ENCODE data around the gene GDPGP1.

Gene GDPGP1

DNA sequence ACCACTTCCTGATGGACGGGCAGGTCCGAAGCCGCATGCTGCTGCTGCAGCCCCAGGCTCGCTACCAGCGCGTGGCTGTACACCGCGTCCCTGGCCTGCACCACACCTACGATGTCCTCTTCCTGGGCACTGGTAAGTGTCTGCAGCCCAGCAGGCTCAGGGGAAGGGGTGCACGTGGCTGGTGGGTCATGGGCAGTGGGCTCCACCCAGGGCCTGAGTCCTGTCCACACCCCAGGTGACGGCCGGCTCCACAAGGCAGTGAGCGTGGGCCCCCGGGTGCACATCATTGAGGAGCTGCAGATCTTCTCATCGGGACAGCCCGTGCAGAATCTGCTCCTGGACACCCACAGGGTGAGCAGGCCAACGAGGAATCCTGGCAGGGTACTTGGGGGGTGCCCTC lies 9.0 kb upstream of the GDPGP1 start:
- TF ChIP-seq CEBPB (IDR thresholded peaks at IDR 0.05) (no peak), TCF12 (IDR thresholded peaks at IDR 0.05; ENCODE audit: low read depth) (no peak)

DNA sequence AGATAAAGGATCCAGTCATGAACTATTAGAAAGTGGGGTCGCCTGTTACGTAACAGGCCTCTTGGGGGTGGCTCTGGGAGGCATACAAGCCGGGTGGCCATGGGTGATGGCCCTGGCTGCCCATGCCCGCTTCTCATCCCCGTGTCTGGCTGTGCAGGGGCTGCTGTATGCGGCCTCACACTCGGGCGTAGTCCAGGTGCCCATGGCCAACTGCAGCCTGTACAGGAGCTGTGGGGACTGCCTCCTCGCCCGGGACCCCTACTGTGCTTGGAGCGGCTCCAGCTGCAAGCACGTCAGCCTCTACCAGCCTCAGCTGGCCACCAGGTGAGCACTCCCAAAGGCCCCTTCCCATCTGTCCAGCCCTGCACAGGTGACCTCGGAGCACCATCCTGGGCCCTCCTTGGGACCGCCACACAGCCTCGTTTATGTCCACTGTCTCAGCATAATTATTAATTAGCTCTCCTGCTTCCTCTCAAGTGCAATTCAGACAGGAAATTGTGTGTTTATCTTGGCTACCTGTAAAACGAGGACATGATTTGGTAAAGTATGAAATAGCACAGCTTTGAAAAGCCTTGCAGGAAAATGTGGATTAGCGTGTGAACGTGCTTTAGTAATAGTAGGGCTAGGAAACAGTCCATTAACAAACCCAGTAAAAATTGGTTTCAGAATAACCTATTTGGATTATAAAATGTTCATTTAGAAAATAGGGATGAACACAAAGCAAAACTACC lies 8.3 kb upstream of the GDPGP1 start:
- TF ChIP-seq, protein P1, sequence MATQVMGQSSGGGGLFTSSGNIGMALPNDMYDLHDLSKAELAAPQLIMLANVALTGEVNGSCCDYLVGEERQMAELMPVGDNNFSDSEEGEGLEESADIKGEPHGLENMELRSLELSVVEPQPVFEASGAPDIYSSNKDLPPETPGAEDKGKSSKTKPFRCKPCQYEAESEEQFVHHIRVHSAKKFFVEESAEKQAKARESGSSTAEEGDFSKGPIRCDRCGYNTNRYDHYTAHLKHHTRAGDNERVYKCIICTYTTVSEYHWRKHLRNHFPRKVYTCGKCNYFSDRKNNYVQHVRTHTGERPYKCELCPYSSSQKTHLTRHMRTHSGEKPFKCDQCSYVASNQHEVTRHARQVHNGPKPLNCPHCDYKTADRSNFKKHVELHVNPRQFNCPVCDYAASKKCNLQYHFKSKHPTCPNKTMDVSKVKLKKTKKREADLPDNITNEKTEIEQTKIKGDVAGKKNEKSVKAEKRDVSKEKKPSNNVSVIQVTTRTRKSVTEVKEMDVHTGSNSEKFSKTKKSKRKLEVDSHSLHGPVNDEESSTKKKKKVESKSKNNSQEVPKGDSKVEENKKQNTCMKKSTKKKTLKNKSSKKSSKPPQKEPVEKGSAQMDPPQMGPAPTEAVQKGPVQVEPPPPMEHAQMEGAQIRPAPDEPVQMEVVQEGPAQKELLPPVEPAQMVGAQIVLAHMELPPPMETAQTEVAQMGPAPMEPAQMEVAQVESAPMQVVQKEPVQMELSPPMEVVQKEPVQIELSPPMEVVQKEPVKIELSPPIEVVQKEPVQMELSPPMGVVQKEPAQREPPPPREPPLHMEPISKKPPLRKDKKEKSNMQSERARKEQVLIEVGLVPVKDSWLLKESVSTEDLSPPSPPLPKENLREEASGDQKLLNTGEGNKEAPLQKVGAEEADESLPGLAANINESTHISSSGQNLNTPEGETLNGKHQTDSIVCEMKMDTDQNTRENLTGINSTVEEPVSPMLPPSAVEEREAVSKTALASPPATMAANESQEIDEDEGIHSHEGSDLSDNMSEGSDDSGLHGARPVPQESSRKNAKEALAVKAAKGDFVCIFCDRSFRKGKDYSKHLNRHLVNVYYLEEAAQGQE (IDR thresholded peaks at IDR 0.05; ENCODE audit: low read depth), result no peak
- TF ChIP-seq CEBPB (IDR thresholded peaks at IDR 0.05) (no peak), TCF12 (IDR thresholded peaks at IDR 0.05; ENCODE audit: low read depth) (no peak)

DNA sequence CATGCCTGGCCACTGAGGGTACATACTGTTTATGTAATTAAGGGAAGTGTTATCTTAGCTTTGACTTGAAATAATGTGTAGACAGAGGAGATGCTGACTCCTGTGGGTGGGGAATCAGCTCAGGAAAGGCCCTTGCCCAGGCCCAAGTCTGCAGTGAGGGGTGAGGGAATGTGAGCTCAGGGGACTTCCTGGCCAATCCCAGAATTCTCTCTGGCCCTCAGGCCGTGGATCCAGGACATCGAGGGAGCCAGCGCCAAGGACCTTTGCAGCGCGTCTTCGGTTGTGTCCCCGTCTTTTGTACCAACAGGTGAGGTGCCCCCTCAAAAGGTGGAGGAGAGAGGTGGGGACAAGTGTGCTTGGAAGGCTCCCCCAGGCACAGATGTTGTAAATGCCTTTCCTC lies 6.7 kb upstream of the GDPGP1 start:
- TF ChIP-seq ZBTB7A (IDR thresholded peaks at IDR 0.05; ENCODE audit: low read depth) (no peak), EP300 (IDR thresholded peaks at IDR 0.05; ENCODE audit: borderline replicate concordance) (no peak), TEAD4 (IDR thresholded peaks at IDR 0.05) (no peak), EGR1 (IDR thresholded peaks at IDR 0.05) (no peak), TAF1 (IDR thresholded peaks at IDR 0.05; ENCODE audit: low read depth) (no peak), TCF12 (IDR thresholded peaks at IDR 0.05; ENCODE audit: low read depth) (no peak), CREB1 (IDR thresholded peaks at IDR 0.05; ENCODE audit: low read depth) (no peak), YY1 (IDR thresholded peaks at IDR 0.05; ENCODE audit: low read depth) (no peak), FOXM1 (IDR thresholded peaks at IDR 0.05; ENCODE audit: borderline replicate concordance, low read depth) (no peak), CEBPB (IDR thresholded peaks at IDR 0.05) (no peak), RAD21 (IDR thresholded peaks at IDR 0.05; ENCODE audit: low read depth) (no peak), NFIC (IDR thresholded peaks at IDR 0.05) (no peak)
- TF ChIP-seq, protein P1 (IDR thresholded peaks at IDR 0.05; ENCODE audit: low read depth), result no peak
- TF ChIP-seq, protein P2, sequence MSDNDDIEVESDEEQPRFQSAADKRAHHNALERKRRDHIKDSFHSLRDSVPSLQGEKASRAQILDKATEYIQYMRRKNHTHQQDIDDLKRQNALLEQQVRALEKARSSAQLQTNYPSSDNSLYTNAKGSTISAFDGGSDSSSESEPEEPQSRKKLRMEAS (IDR thresholded peaks at IDR 0.05), result no peak
- TF ChIP-seq, protein P3, sequence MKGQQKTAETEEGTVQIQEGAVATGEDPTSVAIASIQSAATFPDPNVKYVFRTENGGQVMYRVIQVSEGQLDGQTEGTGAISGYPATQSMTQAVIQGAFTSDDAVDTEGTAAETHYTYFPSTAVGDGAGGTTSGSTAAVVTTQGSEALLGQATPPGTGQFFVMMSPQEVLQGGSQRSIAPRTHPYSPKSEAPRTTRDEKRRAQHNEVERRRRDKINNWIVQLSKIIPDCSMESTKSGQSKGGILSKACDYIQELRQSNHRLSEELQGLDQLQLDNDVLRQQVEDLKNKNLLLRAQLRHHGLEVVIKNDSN (IDR thresholded peaks at IDR 0.05), result no peak

DNA sequence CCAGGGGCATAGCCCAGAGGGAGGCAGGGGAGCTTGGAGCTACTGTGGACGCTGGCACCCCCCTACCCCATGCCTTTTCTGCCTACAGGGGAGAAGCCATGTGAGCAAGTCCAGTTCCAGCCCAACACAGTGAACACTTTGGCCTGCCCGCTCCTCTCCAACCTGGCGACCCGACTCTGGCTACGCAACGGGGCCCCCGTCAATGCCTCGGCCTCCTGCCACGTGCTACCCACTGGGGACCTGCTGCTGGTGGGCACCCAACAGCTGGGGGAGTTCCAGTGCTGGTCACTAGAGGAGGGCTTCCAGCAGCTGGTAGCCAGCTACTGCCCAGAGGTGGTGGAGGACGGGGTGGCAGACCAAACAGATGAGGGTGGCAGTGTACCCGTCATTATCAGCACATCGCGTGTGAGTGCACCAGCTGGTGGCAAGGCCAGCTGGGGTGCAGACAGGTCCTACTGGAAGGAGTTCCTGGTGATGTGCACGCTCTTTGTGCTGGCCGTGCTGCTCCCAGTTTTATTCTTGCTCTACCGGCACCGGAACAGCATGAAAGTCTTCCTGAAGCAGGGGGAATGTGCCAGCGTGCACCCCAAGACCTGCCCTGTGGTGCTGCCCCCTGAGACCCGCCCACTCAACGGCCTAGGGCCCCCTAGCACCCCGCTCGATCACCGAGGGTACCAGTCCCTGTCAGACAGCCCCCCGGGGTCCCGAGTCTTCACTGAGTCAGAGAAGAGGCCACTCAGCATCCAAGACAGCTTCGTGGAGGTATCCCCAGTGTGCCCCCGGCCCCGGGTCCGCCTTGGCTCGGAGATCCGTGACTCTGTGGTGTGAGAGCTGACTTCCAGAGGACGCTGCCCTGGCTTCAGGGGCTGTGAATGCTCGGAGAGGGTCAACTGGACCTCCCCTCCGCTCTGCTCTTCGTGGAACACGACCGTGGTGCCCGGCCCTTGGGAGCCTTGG lies 5.9 kb upstream of the GDPGP1 start:
- TF ChIP-seq, protein P2 (IDR thresholded peaks at IDR 0.05), result no peak
- TF ChIP-seq, protein P1 (IDR thresholded peaks at IDR 0.05; ENCODE audit: low read depth), result no peak
- TF ChIP-seq TEAD4 (IDR thresholded peaks at IDR 0.05), result no peak
- no peak for TF ChIP-seq TCF12 (IDR thresholded peaks at IDR 0.05; ENCODE audit: low read depth)
- no peak for TF ChIP-seq EGR1 (IDR thresholded peaks at IDR 0.05)
- TF ChIP-seq ZBTB7A (IDR thresholded peaks at IDR 0.05; ENCODE audit: low read depth), result no peak
- TF ChIP-seq YY1 (IDR thresholded peaks at IDR 0.05; ENCODE audit: low read depth), result no peak
- TF ChIP-seq RAD21 (IDR thresholded peaks at IDR 0.05; ENCODE audit: low read depth), result no peak
- no peak for TF ChIP-seq CREB1 (IDR thresholded peaks at IDR 0.05; ENCODE audit: low read depth)
- no peak for TF ChIP-seq CEBPB (IDR thresholded peaks at IDR 0.05)
- TF ChIP-seq TAF1 (IDR thresholded peaks at IDR 0.05; ENCODE audit: low read depth), result no peak
- TF ChIP-seq, protein P3 (IDR thresholded peaks at IDR 0.05), result no peak
- TF ChIP-seq NFIC (IDR thresholded peaks at IDR 0.05), result no peak
- TF ChIP-seq EP300 (IDR thresholded peaks at IDR 0.05; ENCODE audit: borderline replicate concordance), result no peak
- no peak for TF ChIP-seq FOXM1 (IDR thresholded peaks at IDR 0.05; ENCODE audit: borderline replicate concordance, low read depth)

Data from Ishikawa (cell line).